HEK293 (cell line): Measurements from ENCODE around the gene INTS7.

Source experiments
- GLI4 ChIP-seq: fragments of 450-650 bp; formaldehyde crosslinking; IDR thresholded peaks from 2 replicates; pipeline ENCODE4 v1.5.1; 2016; ENCODE audit warnings: missing biosample characterization, missing genetic modification characterization
- GLIS2 ChIP-seq: fragments of 450-650 bp; formaldehyde crosslinking; IDR thresholded peaks from 2 replicates; pipeline ENCODE4 v1.5.1; 2016; ENCODE audit warnings: missing biosample characterization, missing genetic modification characterization
- IKZF3 ChIP-seq: fragments of 450-650 bp; IDR thresholded peaks from 2 replicates; pipeline ENCODE4 v1.5.0; 2018; ENCODE audit warnings: missing biosample characterization, mild to moderate bottlenecking, missing genetic modification characterization, moderate library complexity
- MYNN ChIP-seq: fragments of 450-650 bp; formaldehyde crosslinking; IDR thresholded peaks from 2 replicates; pipeline ENCODE4 v1.5.1; 2016; ENCODE audit warnings: missing biosample characterization, missing genetic modification characterization, borderline replicate concordance
- ZBTB17 ChIP-seq: fragments of 450-650 bp; formaldehyde crosslinking; IDR thresholded peaks from 2 replicates; pipeline ENCODE4 v1.5.1; 2016; ENCODE audit warnings: missing biosample characterization, missing genetic modification characterization
- ZBTB48 ChIP-seq: fragments of 450-650 bp; formaldehyde crosslinking; IDR thresholded peaks from 2 replicates; pipeline ENCODE4 v1.5.1; 2016; ENCODE audit warnings: missing biosample characterization, missing genetic modification characterization
- ZEB2 ChIP-seq: fragments of 450-650 bp; formaldehyde crosslinking; IDR thresholded peaks from 2 replicates; pipeline ENCODE4 v1.5.1; 2016; ENCODE audit warnings: missing biosample characterization, missing genetic modification characterization
- ZFP37 ChIP-seq: fragments of 450-650 bp; formaldehyde crosslinking; IDR thresholded peaks from 2 replicates; pipeline ENCODE4 v1.5.1; 2016; ENCODE audit warnings: missing biosample characterization, missing genetic modification characterization
- ZNF114 ChIP-seq: fragments of 450-650 bp; formaldehyde crosslinking; IDR thresholded peaks from 2 replicates; pipeline ENCODE4 v1.5.0; 2017; ENCODE audit warnings: missing biosample characterization, missing genetic modification characterization
- ZNF157 ChIP-seq: fragments of 450-650 bp; formaldehyde crosslinking; IDR thresholded peaks from 2 replicates; pipeline ENCODE4 v1.5.1; 2016; ENCODE audit warnings: missing biosample characterization, missing genetic modification characterization
- ZNF223 ChIP-seq: fragments of 450-650 bp; formaldehyde crosslinking; IDR thresholded peaks from 2 replicates; pipeline ENCODE4 v1.5.1; 2016; ENCODE audit warnings: missing biosample characterization, missing genetic modification characterization
- ZNF239 ChIP-seq: fragments of 450-650 bp; formaldehyde crosslinking; IDR thresholded peaks from 2 replicates; pipeline ENCODE4 v1.5.1; 2016; ENCODE audit warnings: missing biosample characterization, missing genetic modification characterization
- ZNF248 ChIP-seq: fragments of 450-650 bp; formaldehyde crosslinking; IDR thresholded peaks from 2 replicates; pipeline ENCODE4 v1.5.1; 2017; ENCODE audit warnings: missing biosample characterization, missing genetic modification characterization
- ZNF335 ChIP-seq: fragments of 450-650 bp; formaldehyde crosslinking; conservative IDR thresholded peaks from 2 replicates; pipeline ENCODE4 v1.5.1; 2016; ENCODE audit warnings: missing biosample characterization, missing genetic modification characterization
- ZNF354C ChIP-seq: fragments of 450-650 bp; formaldehyde crosslinking; IDR thresholded peaks from 2 replicates; pipeline ENCODE4 v1.5.1; 2016; ENCODE audit warnings: missing biosample characterization, missing genetic modification characterization, low read depth, borderline replicate concordance
- ZNF514 ChIP-seq: fragments of 450-650 bp; formaldehyde crosslinking; IDR thresholded peaks from 2 replicates; pipeline ENCODE4 v1.5.1; 2016; ENCODE audit warnings: missing biosample characterization, missing genetic modification characterization
- ZNF529 ChIP-seq: fragments of 450-650 bp; formaldehyde crosslinking; IDR thresholded peaks from 2 replicates; pipeline ENCODE4 v1.5.1; 2017; ENCODE audit warnings: missing genetic modification characterization, missing biosample characterization; ENCODE audit not compliant: insufficient replicate concordance
- ZNF555 ChIP-seq: fragments of 450-650 bp; formaldehyde crosslinking; conservative IDR thresholded peaks from 2 replicates; pipeline ENCODE4 v1.5.1; 2017; ENCODE audit warnings: missing biosample characterization, mild to moderate bottlenecking, missing genetic modification characterization, inconsistent platforms
- ZNF561 ChIP-seq: fragments of 450-650 bp; IDR thresholded peaks from 2 replicates; pipeline ENCODE4 v1.5.1; 2018; ENCODE audit warnings: missing biosample characterization, missing genetic modification characterization, borderline replicate concordance
- ZNF596 ChIP-seq: fragments of 450-650 bp; IDR thresholded peaks from 2 replicates; pipeline ENCODE4 v1.5.0; 2018; ENCODE audit warnings: missing biosample characterization, mild to moderate bottlenecking, missing genetic modification characterization, moderate library complexity
- ZNF626 ChIP-seq: fragments of 450-650 bp; sonication (Bioruptor Pico); formaldehyde crosslinking; IDR thresholded peaks from 2 replicates; pipeline ENCODE4 v1.5.1; 2018; ENCODE audit warnings: missing biosample characterization, missing genetic modification characterization, inconsistent platforms
- ZNF664 ChIP-seq: fragments of 450-650 bp; formaldehyde crosslinking; IDR thresholded peaks from 2 replicates; pipeline ENCODE4 v1.5.1; 2016; ENCODE audit warnings: missing biosample characterization, missing genetic modification characterization
- ZNF776 ChIP-seq: fragments of 450-650 bp; formaldehyde crosslinking; IDR thresholded peaks from 2 replicates; pipeline ENCODE4 v1.5.0; 2017; ENCODE audit warnings: missing biosample characterization, missing genetic modification characterization, borderline replicate concordance
- ZNF785 ChIP-seq: fragments of 450-650 bp; formaldehyde crosslinking; IDR thresholded peaks from 2 replicates; pipeline ENCODE4 v1.5.1; 2016; ENCODE audit warnings: missing biosample characterization, missing genetic modification characterization
- ZNF792 ChIP-seq: fragments of 450-650 bp; formaldehyde crosslinking; IDR thresholded peaks from 2 replicates; pipeline ENCODE4 v1.5.1; 2016; ENCODE audit warnings: missing biosample characterization, missing genetic modification characterization
- ZSCAN23 ChIP-seq: fragments of 450-650 bp; formaldehyde crosslinking; IDR thresholded peaks from 2 replicates; pipeline ENCODE4 v1.5.1; 2016; ENCODE audit warnings: missing biosample characterization, missing genetic modification characterization
- TF ChIP-seq, protein P1 (sequence below): fragments of 450-650 bp; formaldehyde crosslinking; IDR thresholded peaks from 2 replicates; pipeline ENCODE4 v1.5.1; 2017; ENCODE audit warnings: missing biosample characterization, missing genetic modification characterization
- TF ChIP-seq, protein P2 (sequence below): fragments of 450-650 bp; IDR thresholded peaks from 2 replicates; pipeline ENCODE4 v1.5.1; 2018; ENCODE audit warnings: missing biosample characterization, mild to moderate bottlenecking, missing genetic modification characterization
- TF ChIP-seq, protein P3 (sequence below): fragments of 450-650 bp; formaldehyde crosslinking; IDR thresholded peaks from 2 replicates; pipeline ENCODE4 v1.5.1; 2016; ENCODE audit warnings: missing biosample characterization, missing genetic modification characterization, low read depth
- TF ChIP-seq, protein P4 (sequence below): fragments of 450-650 bp; formaldehyde crosslinking; IDR thresholded peaks from 2 replicates; pipeline ENCODE4 v1.5.1; 2016; ENCODE audit warnings: missing biosample characterization, missing genetic modification characterization
- TF ChIP-seq, protein P5 (sequence below): fragments of 450-650 bp; formaldehyde crosslinking; conservative IDR thresholded peaks from 2 replicates; pipeline ENCODE4 v1.5.1; 2016; ENCODE audit warnings: low read depth, missing biosample characterization, missing genetic modification characterization

Gene INTS7

DNA sequence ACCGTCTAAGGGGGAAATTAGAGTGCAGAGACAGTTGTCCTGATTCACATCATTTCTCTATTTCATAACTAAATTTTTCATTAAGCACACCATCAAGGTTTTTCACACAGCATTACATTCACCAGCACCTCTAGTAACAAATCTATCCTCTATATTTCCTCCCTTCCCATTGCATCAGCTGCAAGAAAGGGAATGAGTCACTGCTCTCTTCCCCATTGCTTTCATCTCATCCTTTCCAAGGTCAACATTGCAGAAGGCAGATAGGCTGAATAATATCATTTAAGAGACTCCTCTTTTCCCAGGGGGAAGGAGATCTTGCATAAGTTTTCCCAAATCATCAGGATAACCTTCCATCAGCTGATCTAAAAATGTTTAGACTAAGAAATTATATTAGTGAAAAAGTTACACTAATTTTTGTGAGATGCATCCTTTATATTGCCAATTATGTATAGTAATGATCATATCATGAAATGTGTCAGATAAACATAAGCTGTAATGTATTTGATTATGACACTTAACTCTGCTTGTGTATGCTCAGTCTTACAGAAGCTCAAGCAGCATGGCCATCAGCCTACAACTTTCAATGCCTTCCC is 4.3 kb downstream of the INTS7 start (continued):
- TF ChIP-seq, protein P1, sequence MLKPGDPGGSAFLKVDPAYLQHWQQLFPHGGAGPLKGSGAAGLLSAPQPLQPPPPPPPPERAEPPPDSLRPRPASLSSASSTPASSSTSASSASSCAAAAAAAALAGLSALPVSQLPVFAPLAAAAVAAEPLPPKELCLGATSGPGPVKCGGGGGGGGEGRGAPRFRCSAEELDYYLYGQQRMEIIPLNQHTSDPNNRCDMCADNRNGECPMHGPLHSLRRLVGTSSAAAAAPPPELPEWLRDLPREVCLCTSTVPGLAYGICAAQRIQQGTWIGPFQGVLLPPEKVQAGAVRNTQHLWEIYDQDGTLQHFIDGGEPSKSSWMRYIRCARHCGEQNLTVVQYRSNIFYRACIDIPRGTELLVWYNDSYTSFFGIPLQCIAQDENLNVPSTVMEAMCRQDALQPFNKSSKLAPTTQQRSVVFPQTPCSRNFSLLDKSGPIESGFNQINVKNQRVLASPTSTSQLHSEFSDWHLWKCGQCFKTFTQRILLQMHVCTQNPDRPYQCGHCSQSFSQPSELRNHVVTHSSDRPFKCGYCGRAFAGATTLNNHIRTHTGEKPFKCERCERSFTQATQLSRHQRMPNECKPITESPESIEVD (tag by site-specific recombination): peak; percentile 42; the same call in 1 of the 2 replicates
- TF ChIP-seq ZEB2 (tag by site-specific recombination) (peak; percentile 93), ZNF514 (no peak), ZNF157 (tag by site-specific recombination) (no peak), ZNF114 (no peak), ZNF223 (no peak), ZNF248 (tag by site-specific recombination) (no peak), MYNN (no peak), GLI4 (no peak), ZBTB17 (tag by site-specific recombination) (peak; percentile 93), ZNF561 (tag by site-specific recombination) (no peak), ZNF626 (no peak), ZSCAN23 (tag by site-specific recombination) (0 out of 2 replicates have a peak, but pooled peaks have one; percentile 23), ZNF792 (tag by site-specific recombination) (no peak), ZNF785 (tag by site-specific recombination) (no peak), ZNF555 (tag by site-specific recombination) (no peak), ZNF664 (tag by site-specific recombination) (no peak), ZNF776 (tag by site-specific recombination) (no peak), IKZF3 (tag by site-specific recombination) (peak; percentile 91), ZNF239 (tag by site-specific recombination) (no peak), ZNF354C (tag by site-specific recombination) (no peak), ZNF596 (no peak), ZNF335 (tag by site-specific recombination) (peak; percentile 33), GLIS2 (tag by site-specific recombination) (no peak), ZFP37 (no peak), ZBTB48 (tag by site-specific recombination) (no peak), ZNF529 (no peak)
- TF ChIP-seq, protein P2, sequence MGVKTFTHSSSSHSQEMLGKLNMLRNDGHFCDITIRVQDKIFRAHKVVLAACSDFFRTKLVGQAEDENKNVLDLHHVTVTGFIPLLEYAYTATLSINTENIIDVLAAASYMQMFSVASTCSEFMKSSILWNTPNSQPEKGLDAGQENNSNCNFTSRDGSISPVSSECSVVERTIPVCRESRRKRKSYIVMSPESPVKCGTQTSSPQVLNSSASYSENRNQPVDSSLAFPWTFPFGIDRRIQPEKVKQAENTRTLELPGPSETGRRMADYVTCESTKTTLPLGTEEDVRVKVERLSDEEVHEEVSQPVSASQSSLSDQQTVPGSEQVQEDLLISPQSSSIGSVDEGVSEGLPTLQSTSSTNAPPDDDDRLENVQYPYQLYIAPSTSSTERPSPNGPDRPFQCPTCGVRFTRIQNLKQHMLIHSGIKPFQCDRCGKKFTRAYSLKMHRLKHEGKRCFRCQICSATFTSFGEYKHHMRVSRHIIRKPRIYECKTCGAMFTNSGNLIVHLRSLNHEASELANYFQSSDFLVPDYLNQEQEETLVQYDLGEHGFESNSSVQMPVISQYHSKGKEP (tag by site-specific recombination): peak; percentile 51; the same call in 1 of the 2 replicates
- TF ChIP-seq, protein P3, sequence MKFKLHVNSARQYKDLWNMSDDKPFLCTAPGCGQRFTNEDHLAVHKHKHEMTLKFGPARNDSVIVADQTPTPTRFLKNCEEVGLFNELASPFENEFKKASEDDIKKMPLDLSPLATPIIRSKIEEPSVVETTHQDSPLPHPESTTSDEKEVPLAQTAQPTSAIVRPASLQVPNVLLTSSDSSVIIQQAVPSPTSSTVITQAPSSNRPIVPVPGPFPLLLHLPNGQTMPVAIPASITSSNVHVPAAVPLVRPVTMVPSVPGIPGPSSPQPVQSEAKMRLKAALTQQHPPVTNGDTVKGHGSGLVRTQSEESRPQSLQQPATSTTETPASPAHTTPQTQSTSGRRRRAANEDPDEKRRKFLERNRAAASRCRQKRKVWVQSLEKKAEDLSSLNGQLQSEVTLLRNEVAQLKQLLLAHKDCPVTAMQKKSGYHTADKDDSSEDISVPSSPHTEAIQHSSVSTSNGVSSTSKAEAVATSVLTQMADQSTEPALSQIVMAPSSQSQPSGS (tag by site-specific recombination): no peak
- TF ChIP-seq, protein P4, sequence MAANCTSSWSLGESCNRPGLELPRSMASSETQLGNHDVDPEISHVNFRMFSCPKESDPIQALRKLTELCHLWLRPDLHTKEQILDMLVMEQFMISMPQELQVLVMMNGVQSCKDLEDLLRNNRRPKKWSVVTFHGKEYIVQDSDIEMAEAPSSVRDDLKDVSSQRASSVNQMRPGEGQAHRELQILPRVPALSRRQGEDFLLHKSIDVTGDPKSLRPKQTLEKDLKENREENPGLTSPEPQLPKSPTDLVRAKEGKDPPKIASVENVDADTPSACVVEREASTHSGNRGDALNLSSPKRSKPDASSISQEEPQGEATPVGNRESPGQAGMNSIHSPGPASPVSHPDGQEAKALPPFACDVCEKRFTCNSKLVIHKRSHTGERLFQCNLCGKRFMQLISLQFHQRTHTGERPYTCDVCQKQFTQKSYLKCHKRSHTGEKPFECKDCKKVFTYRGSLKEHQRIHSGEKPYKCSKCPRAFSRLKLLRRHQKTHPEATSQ: no peak
- TF ChIP-seq, protein P5, sequence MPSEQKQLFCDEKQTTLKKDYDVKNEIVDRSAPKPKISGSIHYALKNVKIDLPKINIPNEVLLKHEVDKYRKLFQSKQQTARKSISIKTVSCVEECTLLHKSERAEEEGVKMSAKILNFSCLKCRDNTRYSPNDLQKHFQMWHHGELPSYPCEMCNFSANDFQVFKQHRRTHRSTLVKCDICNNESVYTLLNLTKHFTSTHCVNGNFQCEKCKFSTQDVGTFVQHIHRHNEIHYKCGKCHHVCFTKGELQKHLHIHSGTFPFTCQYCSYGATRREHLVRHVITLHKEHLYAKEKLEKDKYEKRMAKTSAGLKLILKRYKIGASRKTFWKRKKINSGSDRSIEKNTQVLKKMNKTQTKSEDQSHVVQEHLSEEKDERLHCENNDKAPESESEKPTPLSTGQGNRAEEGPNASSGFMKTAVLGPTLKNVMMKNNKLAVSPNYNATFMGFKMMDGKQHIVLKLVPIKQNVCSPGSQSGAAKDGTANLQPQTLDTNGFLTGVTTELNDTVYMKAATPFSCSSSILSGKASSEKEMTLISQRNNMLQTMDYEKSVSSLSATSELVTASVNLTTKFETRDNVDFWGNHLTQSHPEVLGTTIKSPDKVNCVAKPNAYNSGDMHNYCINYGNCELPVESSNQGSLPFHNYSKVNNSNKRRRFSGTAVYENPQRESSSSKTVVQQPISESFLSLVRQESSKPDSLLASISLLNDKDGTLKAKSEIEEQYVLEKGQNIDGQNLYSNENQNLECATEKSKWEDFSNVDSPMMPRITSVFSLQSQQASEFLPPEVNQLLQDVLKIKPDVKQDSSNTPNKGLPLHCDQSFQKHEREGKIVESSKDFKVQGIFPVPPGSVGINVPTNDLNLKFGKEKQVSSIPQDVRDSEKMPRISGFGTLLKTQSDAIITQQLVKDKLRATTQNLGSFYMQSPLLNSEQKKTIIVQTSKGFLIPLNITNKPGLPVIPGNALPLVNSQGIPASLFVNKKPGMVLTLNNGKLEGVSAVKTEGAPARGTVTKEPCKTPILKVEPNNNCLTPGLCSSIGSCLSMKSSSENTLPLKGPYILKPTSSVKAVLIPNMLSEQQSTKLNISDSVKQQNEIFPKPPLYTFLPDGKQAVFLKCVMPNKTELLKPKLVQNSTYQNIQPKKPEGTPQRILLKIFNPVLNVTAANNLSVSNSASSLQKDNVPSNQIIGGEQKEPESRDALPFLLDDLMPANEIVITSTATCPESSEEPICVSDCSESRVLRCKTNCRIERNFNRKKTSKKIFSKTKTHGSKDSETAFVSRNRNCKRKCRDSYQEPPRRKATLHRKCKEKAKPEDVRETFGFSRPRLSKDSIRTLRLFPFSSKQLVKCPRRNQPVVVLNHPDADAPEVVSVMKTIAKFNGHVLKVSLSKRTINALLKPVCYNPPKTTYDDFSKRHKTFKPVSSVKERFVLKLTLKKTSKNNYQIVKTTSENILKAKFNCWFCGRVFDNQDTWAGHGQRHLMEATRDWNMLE (tag by site-specific recombination): peak; percentile 28; the same call in 1 of the 2 replicates
